OCI-LY7 (cell line): ENCODE results near the gene PDK1. TPM values are rescaled to one million over a fixed set of nuclear protein-coding genes. Genes with fewer than 3 reads are reported as not detected.
"Not testable (repeated sequence)": the region's sequence is repeated elsewhere in the genome, so short reads cannot be mapped to it uniquely, and the experiment has no call there.

Experiments
- BruUV-seq: library from RNA; stranded (reverse); fragments of 400-500 nt; replicated peaks from 2 replicates; lab custom pipeline; 2021; lab: Mats Ljungman, UMichigan
- CTCF ChIA-PET: fragments of 300-600 bp; sonication (Branson Sonifier 250); formaldehyde crosslinking; loops from one replicate; lab custom pipeline; 2022; ENCODE audit warnings: antibody characterized with exemption; ENCODE audit not compliant: unreplicated experiment; lab: Charles Lee
- POLR2A ChIA-PET: fragments of 300-600 bp; sonication (Branson Sonifier 250); formaldehyde crosslinking; loops from one replicate; lab custom pipeline; 2022; ENCODE audit warnings: antibody characterized with exemption; lab: Charles Lee
- DNase-seq: peaks from one replicate; pipeline ENCODE4 v3.0.0-alpha.2; 2015; ENCODE audit warnings: low spot score
- H2AFZ ChIP-seq: fragments of 200-600 bp; sonication (generic), shearing (Covaris generic); 2 replicates; pipeline ENCODE4 v1.6.1; 2014; ENCODE audit warnings: mild to moderate bottlenecking, antibody characterized with exemption, low read length, moderate library complexity
- H3K27ac ChIP-seq: fragments of 200-600 bp; sonication (generic); 2 replicates; pipeline ENCODE4 v1.5.1; 2014; ENCODE audit warnings: mixed run types, low read depth, mild to moderate bottlenecking, moderate library complexity, low read length, inconsistent platforms; ENCODE audit not compliant: poor library complexity, severe bottlenecking
- H3K36me3 ChIP-seq: fragments of 200-600 bp; sonication (generic); 2 replicates; pipeline ENCODE4 v1.6.1; 2014; ENCODE audit warnings: mild to moderate bottlenecking, antibody characterized with exemption, low read length, moderate library complexity, mixed read lengths; ENCODE audit not compliant: insufficient read depth
- H3K4me1 ChIP-seq: fragments of 200-600 bp; sonication (generic); 2 replicates; pipeline ENCODE4 v1.5.1; 2014; ENCODE audit warnings: mild to moderate bottlenecking, low read length; ENCODE audit not compliant: insufficient read depth, poor library complexity, severe bottlenecking
- H3K4me2 ChIP-seq: fragments of 200-600 bp; sonication (generic); 2 replicates; pipeline ENCODE4 v1.6.1; 2014; ENCODE audit warnings: mild to moderate bottlenecking, low read length
- H3K4me3 ChIP-seq: fragments of 200-600 bp; sonication (generic); 2 replicates; pipeline ENCODE4 v1.5.1; 2014; ENCODE audit warnings: mild to moderate bottlenecking, low read depth, low read length; ENCODE audit not compliant: poor library complexity, severe bottlenecking
- H3K79me2 ChIP-seq: fragments of 200-600 bp; sonication (generic); 2 replicates; pipeline ENCODE4 v1.6.1; 2016; ENCODE audit warnings: low read depth, mild to moderate bottlenecking, low read length, moderate library complexity, mixed read lengths; ENCODE audit not compliant: insufficient read depth
- H3K9me2 ChIP-seq: fragments of 200-600 bp; sonication (generic); 2 replicates; pipeline ENCODE4 v1.6.1; 2016; ENCODE audit warnings: mild to moderate bottlenecking, low read length, mixed read lengths; ENCODE audit not compliant: insufficient read depth
- H3K9me3 ChIP-seq: fragments of 200-600 bp; sonication (generic); 2 replicates; pipeline ENCODE4 v1.6.1; 2014; ENCODE audit warnings: mild to moderate bottlenecking, mixed run types, low read length, mixed read lengths
- H4K20me1 ChIP-seq: fragments of 200-600 bp; sonication (generic); 2 replicates; pipeline ENCODE4 v1.6.1; 2014; ENCODE audit warnings: mild to moderate bottlenecking, antibody characterized with exemption, low read length, moderate library complexity, mixed read lengths; ENCODE audit not compliant: insufficient read depth
- CTCF ChIP-seq: fragments of 200-600 bp; sonication (generic); conservative IDR thresholded peaks from 2 replicates; pipeline ENCODE4 v1.5.1; 2014; ENCODE audit warnings: mild to moderate bottlenecking, antibody characterized with exemption, low read length, moderate library complexity, mixed read lengths
- EZH2phosphoT487 ChIP-seq: fragments of 200-600 bp; sonication (generic); IDR thresholded peaks from 2 replicates; pipeline ENCODE4 v1.6.1; 2018; ENCODE audit warnings: low read depth, borderline replicate concordance, mild to moderate bottlenecking, mixed run types, antibody characterized with exemption, low read length, moderate library complexity, mixed read lengths
- intact Hi-C: fragments of 100-400 bp; cut with micrococcal nuclease; formaldehyde crosslinking; loops from one replicate; pipeline ENCODE4 v1.10.0; 2022; ENCODE audit not compliant: unreplicated experiment
- total RNA-seq, 2 experiments: library from RNA; depleted of rRNA in 1 of 2; stranded (reverse); fragments of >200 nt in 1 of 2; shearing (Covaris generic) in 1 of 2; gene quantifications; 2 replicates each; pipeline ENCODE4 v1.2.3, GENCODE V29; 2014 to 2022

Gene PDK1
- total RNA-seq, 2 experiments from 2014 or later: 29.3 to 42.4 TPM

DNA sequence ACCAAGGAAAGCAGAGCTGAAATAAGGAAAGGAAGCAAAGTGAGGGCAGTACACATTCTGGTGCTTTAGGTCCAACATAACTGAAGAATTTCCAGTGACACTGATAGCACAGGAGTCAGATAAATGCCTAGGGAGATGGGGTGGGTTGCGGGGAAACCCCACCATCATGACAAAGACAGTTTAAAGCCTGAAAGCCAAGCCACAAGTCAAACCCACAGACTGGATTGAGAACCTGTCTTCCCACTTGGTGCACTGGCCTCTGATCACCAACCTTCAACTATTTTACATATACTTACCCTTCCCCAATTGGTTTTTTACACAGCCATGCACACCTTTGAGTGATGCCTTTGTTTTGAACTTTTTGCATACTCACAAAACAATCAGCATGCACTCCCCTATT is 22.2 kb upstream of the PDK1 start:
- no peak for TF ChIP-seq EZH2phosphoT487
- no peak for TF ChIP-seq CTCF
- Histone ChIP-seq H3K9me2 (no peaks in the 10 kb centered on the region), H3K9me3 (0 out of 2 replicates have a peak, but pooled peaks cover 6% of the 10 kb centered on the region), H3K27ac (no peak overlapping the region), H3K4me2 (no peak overlapping the region), H3K36me3 (no peaks in the 10 kb centered on the region), H3K4me1 (no peaks in the 10 kb centered on the region), H3K79me2 (no peaks in the 10 kb centered on the region), H4K20me1 (no peaks in the 10 kb centered on the region), H2AFZ (no peak overlapping the region), H3K4me3 (no peak overlapping the region)
- POLR2A ChIA-PET: no interaction called here
- intact Hi-C loops: no loop called here
- CTCF ChIA-PET: no interaction called here
- DNase-seq: no peak
- no TSS peak for BruUV-seq

DNA sequence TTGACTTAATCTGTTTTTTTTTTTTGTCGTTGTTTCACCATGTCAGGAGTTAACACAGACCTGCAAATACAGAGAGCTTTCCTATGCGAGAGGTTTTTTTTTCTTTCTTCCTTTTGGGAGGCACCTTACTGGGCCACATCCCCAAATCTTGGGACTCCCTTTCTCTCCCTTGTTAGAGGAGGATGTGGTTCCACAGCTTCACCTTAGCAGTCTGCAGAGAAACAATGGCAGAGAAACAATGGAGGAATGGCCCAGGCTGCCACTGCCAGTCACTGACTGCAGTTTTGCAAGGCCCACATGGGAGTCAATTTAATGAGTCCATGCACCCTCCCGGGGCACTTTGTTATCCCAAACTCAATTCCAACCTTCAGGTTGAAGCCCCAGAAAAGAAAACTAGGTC is 20.8 kb upstream of the PDK1 start:
- Histone ChIP-seq H3K9me3 (peaks cover 12% of the 10 kb centered on the region), H2AFZ (no peak overlapping the region), H3K4me3 (no peak overlapping the region), H3K4me2 (no peak overlapping the region), H3K9me2 (no peaks in the 10 kb centered on the region), H3K27ac (no peak overlapping the region), H3K4me1 (no peaks in the 10 kb centered on the region), H4K20me1 (no peaks in the 10 kb centered on the region), H3K79me2 (no peaks in the 10 kb centered on the region), H3K36me3 (no peaks in the 10 kb centered on the region)
- BruUV-seq: no TSS peak
- POLR2A ChIA-PET: interaction anchor here (0.6 to 0.7 kb wide), 2 partner anchors 40 to 994 kb away, joined by 4 to 5 read pairs; no protein-coding TSS in a partner anchor
- TF ChIP-seq EZH2phosphoT487: no peak
- TF ChIP-seq CTCF: no peak
- CTCF ChIA-PET: no interaction called here
- intact Hi-C loops: no loop called here
- no peak for DNase-seq

- H3K9me2 ChIP-seq, H4K20me1 ChIP-seq, DNase-seq, H3K27ac ChIP-seq, H3K36me3 ChIP-seq, H3K79me2 ChIP-seq, H3K4me3 ChIP-seq, intact Hi-C loops, BruUV-seq, CTCF ChIA-PET, H3K4me2 ChIP-seq, H3K4me1 ChIP-seq, H2AFZ ChIP-seq, POLR2A ChIA-PET: not testable (repeated sequence)
- H3K9me3 ChIP-seq: peaks cover 17% of the 10 kb centered on the region
These were observed 18.0 kb upstream of the PDK1 start for GRCh38 chr2:172537851-172538250.
